Measurements from ENCODE around the gene SHOX.

SHOX gene

GRCh38 chrX:666762-667720 is 36.5 kb downstream of the SHOX start:
- no peak overlapping the region for H3K4me3 ChIP-seq
- no peak overlapping the region for H3K4me2 ChIP-seq
- H3K36me3 ChIP-seq, result no peaks in the 10 kb centered on the region
- no peak overlapping the region for H3K27ac ChIP-seq
- H3K9me3 ChIP-seq, result no peaks in the 10 kb centered on the region
- H3K4me1 ChIP-seq, result no peaks in the 10 kb centered on the region
- TF ChIP-seq Cebpa-rat (IDR thresholded peaks at IDR 0.05), result no peak
- H4K20me1 ChIP-seq, result no peaks in the 10 kb centered on the region
- no peak overlapping the region for H3K9ac ChIP-seq
- no peaks in the 10 kb centered on the region for H3K27me3 ChIP-seq

DNA sequence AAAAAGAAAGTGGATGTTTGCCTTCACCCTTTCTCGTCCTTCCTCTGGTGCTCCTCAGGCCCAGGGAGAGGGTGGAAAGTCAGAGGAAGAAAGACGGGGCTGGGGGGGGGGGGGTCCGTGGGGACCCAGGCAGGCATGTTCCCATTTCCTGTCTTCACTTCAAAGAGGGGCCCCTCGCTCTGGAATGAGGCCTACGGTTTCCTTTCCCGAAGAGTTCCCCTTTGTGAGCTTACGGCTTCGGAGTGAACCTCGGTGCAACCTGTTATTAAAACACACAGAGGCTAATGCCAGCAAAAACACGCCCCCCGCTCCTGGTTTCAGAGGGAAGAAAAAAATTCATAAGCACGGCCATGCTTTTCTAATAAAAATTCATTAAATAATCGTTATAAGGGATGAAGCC is 40.1 kb downstream of the SHOX start:
- H3K9ac ChIP-seq, result no peak overlapping the region
- no peak overlapping the region for H3K4me2 ChIP-seq

DNA sequence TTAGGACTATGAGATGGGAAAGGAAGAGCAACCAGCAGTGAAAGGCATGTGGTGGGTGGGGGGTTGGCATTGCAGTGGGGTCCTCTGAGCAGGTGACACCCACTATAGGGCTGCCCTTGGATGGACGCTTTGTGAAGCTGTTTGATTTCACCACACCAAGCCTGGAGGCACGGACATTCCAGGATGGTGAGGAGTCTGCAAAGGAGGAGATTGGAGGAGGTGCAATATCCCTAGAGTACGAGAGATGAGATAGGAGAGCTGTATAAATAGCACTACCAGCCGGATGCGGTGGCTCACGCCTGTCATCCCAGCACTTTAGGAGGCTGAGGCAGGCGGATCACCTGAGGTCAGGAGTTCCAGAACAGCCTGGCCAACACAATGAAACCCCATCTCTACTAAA is 42.3 kb downstream of the SHOX start:
- Histone ChIP-seq H3K4me3 (no peak overlapping the region), H3K9me3 (no peaks in the 10 kb centered on the region)

More for the DNA sequence above, 40.1 kb downstream of the SHOX start:
- Histone ChIP-seq H4K20me1 (no peaks in the 10 kb centered on the region), H3K27ac (no peak overlapping the region), H3K27me3 (no peaks in the 10 kb centered on the region), H3K9me3 (no peaks in the 10 kb centered on the region), H3K36me3 (no peaks in the 10 kb centered on the region), H3K4me1 (no peaks in the 10 kb centered on the region; the same call in 1 of the 2 replicates), H3K4me3 (no peak overlapping the region)
- TF ChIP-seq Cebpa-rat (IDR thresholded peaks at IDR 0.05), result no peak

DNA sequence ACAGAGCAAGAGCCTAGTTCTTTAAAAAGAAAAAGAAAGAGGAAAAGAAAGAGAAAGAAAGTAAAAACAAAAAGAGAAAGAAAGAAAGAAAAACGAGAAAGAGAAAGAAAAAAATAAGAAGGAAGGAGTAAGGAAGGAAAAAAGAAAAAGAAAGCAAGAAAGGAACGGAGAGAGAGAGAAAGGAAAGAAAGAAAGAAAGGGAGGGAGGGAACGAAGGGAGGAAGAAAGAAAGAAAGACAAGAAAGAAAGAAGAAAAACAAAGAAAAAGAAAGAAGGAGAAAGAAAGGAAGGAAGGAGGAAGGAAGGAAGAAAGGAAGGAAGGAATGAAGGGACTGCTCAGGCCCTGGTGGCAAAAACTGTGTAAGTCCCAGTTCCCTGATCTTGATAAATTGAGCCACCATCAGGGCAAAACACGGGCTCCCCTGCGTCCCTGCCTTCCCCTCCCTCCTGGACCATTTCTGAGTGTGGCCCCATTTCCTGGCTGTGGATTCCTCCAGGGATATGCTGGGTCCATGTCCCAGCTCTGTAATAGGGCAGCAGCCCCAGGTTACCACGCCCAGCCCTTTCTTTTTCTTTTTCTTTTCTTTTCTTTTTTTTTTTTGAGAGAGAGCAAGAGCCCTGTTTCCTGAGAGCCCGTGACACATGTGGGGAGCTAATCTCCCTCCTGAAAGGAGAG is 44.8 kb downstream of the SHOX start:
- H3K36me3 ChIP-seq, result no peaks in the 10 kb centered on the region
- no peak overlapping the region for H3K4me2 ChIP-seq
- no peak overlapping the region for H3K27ac ChIP-seq
- H4K20me1 ChIP-seq, result no peaks in the 10 kb centered on the region
- TF ChIP-seq Cebpa-rat (IDR thresholded peaks at IDR 0.05), result no peak
- H3K9ac ChIP-seq, result no peak overlapping the region
- H3K27me3 ChIP-seq, result no peaks in the 10 kb centered on the region
- no peaks in the 10 kb centered on the region for H3K9me3 ChIP-seq
- H3K4me3 ChIP-seq, result no peak overlapping the region
- no peaks in the 10 kb centered on the region; the same call in 1 of the 2 replicates for H3K4me1 ChIP-seq

More for the DNA sequence above, 42.3 kb downstream of the SHOX start:
- TF ChIP-seq Cebpa-rat (IDR thresholded peaks at IDR 0.05), result no peak
- Histone ChIP-seq H3K4me1 (no peaks in the 10 kb centered on the region; the same call in 1 of the 2 replicates), H3K27me3 (no peaks in the 10 kb centered on the region), H3K4me2 (no peak overlapping the region), H3K9ac (no peak overlapping the region), H4K20me1 (no peaks in the 10 kb centered on the region), H3K27ac (no peak overlapping the region), H3K36me3 (no peaks in the 10 kb centered on the region)

DNA sequence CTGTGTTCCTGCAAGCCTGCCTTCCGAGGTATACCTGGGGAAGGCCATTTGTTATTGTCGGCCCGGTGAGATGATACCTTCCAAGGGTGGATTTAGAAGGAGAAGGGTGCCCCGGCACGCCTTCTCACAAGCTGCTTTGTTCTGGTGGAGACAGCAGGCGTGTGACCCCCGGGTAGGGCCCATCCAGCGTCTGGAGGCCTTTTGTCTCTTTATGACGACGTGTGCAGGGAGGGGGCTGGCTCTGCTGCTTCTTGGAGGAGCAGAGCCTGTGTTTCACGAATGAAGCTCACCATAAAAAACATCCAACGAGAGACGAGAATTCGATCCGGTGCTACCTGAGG is 45.3 kb downstream of the SHOX start:
- Histone ChIP-seq H3K27ac (no peak overlapping the region), H4K20me1 (no peaks in the 10 kb centered on the region), H3K9me3 (no peaks in the 10 kb centered on the region), H3K9ac (no peak overlapping the region), H3K4me3 (no peak overlapping the region), H3K4me2 (no peak overlapping the region), H3K36me3 (no peaks in the 10 kb centered on the region), H3K4me1 (no peaks in the 10 kb centered on the region; the same call in 1 of the 2 replicates), H3K27me3 (no peaks in the 10 kb centered on the region)
- TF ChIP-seq Cebpa-rat (IDR thresholded peaks at IDR 0.05), result no peak

DNA sequence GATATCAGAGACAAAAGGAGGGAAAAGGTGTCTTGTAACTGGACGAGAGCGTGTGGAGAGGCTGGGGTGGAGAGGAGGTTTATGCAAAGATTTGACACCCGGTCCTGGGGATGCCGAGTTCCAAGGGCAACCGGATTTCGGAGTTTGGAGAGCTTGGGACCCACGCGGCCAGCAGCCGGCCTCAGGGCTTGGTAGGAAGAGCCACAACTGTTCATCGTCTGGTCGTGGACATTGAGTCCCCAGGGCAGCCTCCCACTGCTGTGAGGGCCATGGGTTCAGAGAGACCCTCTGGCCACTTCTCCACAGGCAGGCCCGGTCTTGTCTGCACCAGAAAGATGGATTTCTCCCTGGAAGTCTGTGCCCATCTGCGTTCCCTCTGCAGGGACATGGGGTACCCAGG is 46.8 kb downstream of the SHOX start:
- H3K27ac ChIP-seq, result no peak overlapping the region
- H4K20me1 ChIP-seq, result no peaks in the 10 kb centered on the region
- no peak overlapping the region for H3K4me2 ChIP-seq
- H3K9ac ChIP-seq, result no peak overlapping the region
- H3K4me3 ChIP-seq, result no peak overlapping the region
- no peaks in the 10 kb centered on the region; the same call in 1 of the 2 replicates for H3K4me1 ChIP-seq
- TF ChIP-seq Cebpa-rat (IDR thresholded peaks at IDR 0.05), result no peak
- no peaks in the 10 kb centered on the region for H3K36me3 ChIP-seq
- H3K27me3 ChIP-seq, result no peaks in the 10 kb centered on the region
- H3K9me3 ChIP-seq, result no peaks in the 10 kb centered on the region

- no peak for TF ChIP-seq Cebpa-rat (IDR thresholded peaks at IDR 0.05)
- Histone ChIP-seq H3K9me3 (no peaks in the 10 kb centered on the region), H3K9ac (no peak overlapping the region), H3K27me3 (no peaks in the 10 kb centered on the region), H3K27ac (no peak overlapping the region), H3K36me3 (no peaks in the 10 kb centered on the region), H4K20me1 (no peaks in the 10 kb centered on the region), H3K4me3 (no peak overlapping the region), H3K4me1 (no peaks in the 10 kb centered on the region; the same call in 1 of the 2 replicates), H3K4me2 (no peak overlapping the region)
These were observed 48.8 kb downstream of the SHOX start for GRCh38 chrX:679291-679979.

DNA sequence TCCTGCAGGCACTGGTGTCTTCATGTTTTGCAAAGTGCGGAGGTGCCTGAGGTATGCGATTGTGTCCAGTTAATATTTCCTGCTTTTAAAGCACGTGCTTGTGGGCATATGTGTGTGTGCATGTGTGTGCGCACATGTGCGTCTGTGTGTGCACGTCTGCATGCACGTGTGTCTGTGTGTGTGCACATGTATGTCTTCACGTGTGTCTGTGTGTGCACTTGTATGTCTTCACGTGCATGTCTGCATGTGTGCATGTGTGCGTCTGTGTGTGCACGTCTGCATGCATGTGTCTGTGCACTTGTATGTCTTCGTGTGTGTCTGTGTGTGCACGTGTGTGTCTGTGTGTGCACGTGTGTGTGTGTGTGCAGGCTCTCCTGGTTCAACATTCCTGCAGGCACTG is 49.5 kb downstream of the SHOX start:
- Histone ChIP-seq H3K4me1 (no peaks in the 10 kb centered on the region; the same call in 1 of the 2 replicates), H3K9me3 (no peaks in the 10 kb centered on the region), H4K20me1 (no peaks in the 10 kb centered on the region), H3K27ac (no peak overlapping the region), H3K4me2 (no peak overlapping the region), H3K36me3 (no peaks in the 10 kb centered on the region), H3K9ac (no peak overlapping the region), H3K27me3 (no peaks in the 10 kb centered on the region), H3K4me3 (no peak overlapping the region)
- TF ChIP-seq Cebpa-rat (IDR thresholded peaks at IDR 0.05), result no peak

DNA sequence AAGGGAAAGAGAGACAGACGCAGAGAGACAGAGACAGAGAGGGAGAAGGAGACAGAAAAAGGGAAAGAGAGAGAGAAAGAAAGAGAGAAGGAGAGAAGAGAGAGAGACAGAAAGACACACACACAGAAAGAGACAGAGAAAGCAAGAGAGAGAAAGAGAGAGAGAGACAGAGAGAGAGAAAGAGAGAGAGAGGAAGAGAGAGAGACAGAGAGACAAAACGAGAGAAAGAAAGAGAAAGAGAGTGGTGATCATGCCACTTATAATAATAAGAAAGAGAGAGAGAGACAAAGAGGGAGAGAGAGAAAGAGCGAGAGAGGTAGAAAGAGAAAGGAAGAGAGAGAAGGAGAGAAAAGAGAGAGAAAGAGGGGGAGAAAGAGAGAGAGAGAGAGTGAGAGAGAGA is 51.4 kb downstream of the SHOX start:
- no peaks in the 10 kb centered on the region for H3K9me3 ChIP-seq
- no peak overlapping the region for H3K4me2 ChIP-seq
- no peaks in the 10 kb centered on the region for H3K4me1 ChIP-seq
- H3K27me3 ChIP-seq, result no peaks in the 10 kb centered on the region
- no peaks in the 10 kb centered on the region for H4K20me1 ChIP-seq
- no peak overlapping the region for H3K27ac ChIP-seq
- H3K4me3 ChIP-seq, result no peak overlapping the region
- TF ChIP-seq Cebpa-rat (IDR thresholded peaks at IDR 0.05), result no peak
- no peak overlapping the region for H3K9ac ChIP-seq
- no peaks in the 10 kb centered on the region for H3K36me3 ChIP-seq
